HG03439 (cell line): ENCODE measurements around the gene RBM20.
"Not testable (repeated sequence)": the region's sequence is repeated elsewhere in the genome, so short reads cannot be mapped to it uniquely, and the experiment has no call there.

ENCODE experiments used
- ATAC-seq: cut with Tn5 transposase; IDR thresholded peaks from one replicate; pipeline ENCODE4 v1.9.1; 2021; ENCODE audit warnings: mild to moderate bottlenecking, moderate library complexity; ENCODE audit not compliant: unreplicated experiment

The RBM20 gene

GRCh38 chr10:110643653-110644597 lies at the start of gene RBM20:
RBM20 (plus strand) TSS chr10:110644336; CDS start chr10:110644455, 119 bp downstream.
- no peak for ATAC-seq

DNA sequence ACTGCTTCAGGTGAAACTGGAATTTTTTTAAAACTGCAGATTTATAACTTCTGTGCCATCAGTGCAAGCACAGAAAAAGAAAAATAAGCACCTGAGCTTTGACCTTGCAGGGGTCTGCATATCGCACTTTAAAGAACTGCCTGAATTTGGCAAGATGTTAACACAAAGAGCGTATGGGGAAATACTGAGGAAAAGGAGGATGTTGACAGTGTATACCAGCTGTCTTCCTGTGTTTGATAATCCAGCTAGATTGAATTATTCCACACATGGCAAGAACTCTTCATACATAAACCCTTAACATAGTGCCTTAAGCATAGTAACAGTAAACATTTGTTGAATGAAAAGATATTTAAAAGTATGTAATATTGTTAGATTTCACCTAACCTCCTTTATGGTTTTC lies 46.7 kb upstream of the RBM20 start:
- ATAC-seq: no peak

- no peak for ATAC-seq
These were observed 43.5 kb upstream of the RBM20 start for GRCh38 chr10:110600487-110601101.

GRCh38 chr10:110601581-110601980 lies 42.6 kb upstream of the RBM20 start:
- no peak for ATAC-seq

GRCh38 chr10:110608087-110608486 lies 36.0 kb upstream of the RBM20 start:
- no peak for ATAC-seq

DNA sequence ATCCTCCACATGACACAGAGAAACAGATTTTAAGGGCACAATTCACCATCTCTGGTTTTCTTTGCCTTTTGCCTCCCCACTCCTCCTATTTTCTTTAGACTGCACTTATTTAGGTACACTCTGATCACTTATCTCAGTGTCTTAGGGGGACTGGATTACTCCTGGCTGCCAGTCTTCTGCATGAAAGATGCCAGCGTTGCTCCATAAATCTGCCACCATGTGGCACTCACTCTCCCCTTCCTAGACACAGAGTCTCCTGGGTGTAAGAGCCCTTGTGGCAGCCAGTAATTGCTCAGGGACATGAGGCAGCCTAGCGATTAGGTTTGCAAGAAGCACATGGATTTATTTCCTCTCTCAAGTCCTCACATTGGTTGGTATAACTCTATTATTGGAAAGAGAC lies 34.5 kb upstream of the RBM20 start:
- no peak for ATAC-seq

GRCh38 chr10:110610308-110610774 lies 33.8 kb upstream of the RBM20 start:
- ATAC-seq: peak; percentile 35

DNA sequence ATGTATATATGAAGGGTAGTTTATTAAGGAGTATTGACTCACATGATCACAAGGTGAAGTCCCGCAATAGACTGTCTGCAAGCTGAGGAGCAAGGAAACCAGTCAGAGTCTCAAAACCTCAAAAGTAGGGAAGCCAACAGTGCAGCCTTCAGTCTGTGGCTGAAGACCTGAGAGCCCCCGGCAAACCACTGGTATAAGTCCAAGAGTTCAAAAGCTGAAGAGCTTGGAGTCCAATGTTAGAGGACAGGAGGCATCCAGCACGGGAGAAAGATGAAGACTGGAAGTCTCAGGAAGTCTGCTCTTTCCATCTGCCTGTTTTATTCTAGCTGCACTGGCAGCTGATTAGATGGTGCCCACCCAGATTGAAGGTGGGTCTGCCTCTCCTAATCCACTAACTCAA lies 33.4 kb upstream of the RBM20 start:
- ATAC-seq: not testable (repeated sequence)

DNA sequence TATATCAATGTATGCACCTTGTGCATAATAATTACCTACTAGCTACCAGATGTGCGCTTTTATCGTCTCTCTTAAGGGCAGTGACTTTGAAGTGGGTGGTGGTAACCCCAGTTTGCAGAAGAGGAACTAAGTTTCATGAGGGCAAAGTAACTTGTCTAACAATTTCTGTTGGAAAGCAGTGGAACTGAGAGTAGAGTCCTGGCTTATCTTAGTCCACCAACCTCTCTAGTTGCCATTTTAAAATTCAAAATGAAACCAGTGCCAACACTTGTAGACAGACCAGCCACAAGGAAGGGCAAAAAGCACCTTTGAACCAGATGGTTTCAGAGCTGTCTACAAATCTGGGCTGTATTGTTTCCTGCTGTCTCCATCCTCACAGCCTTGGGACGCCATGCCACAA lies 32.0 kb upstream of the RBM20 start:
- ATAC-seq: no peak

DNA sequence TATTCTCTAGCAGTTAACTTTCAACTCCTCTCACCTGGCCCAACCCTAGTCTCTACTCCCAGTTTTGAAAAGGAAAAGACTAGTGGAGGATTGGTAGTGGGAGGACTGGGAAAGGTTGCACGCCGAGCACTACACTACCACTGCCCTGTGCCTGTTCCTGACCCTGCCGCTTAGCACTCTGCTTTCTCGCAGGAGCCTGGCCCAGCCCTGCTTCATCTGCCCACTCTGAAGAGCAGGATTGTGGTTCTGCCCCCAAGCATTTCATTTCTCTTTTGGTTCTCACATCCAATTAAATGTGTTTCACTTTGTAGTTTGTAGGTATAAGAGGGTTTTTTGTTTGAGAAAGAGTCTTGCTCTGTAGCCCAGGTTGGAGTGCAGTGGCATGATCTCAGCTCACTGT lies 31.5 kb upstream of the RBM20 start:
- no peak for ATAC-seq

- no peak for ATAC-seq
These were observed 30.7 kb upstream of the RBM20 start for GRCh38 chr10:110613341-110613995.

DNA sequence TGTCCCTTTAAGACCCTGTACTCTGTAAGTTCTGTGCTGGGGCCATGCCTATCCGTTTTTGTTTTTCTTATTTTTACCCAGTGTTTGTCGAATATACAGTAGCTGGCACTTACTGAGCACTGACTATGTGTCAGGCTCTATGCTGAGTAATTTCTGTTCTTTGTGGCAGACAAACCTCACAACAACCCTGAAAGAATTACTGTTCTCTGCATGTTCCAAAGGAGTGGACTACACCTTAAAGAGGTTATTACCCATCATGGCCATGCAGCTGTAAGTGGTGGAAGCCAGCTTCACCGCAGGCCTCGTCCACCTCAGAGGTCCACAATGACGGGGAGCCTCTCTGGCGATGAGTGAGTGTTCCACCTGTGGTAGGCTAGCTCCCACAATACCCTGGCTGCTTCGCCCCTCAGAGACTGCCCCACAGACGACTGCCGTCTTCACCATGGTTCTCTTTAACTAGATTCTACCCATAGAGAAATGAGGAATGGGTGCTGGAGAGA lies 30.1 kb upstream of the RBM20 start:
- ATAC-seq: peak; percentile 36

DNA sequence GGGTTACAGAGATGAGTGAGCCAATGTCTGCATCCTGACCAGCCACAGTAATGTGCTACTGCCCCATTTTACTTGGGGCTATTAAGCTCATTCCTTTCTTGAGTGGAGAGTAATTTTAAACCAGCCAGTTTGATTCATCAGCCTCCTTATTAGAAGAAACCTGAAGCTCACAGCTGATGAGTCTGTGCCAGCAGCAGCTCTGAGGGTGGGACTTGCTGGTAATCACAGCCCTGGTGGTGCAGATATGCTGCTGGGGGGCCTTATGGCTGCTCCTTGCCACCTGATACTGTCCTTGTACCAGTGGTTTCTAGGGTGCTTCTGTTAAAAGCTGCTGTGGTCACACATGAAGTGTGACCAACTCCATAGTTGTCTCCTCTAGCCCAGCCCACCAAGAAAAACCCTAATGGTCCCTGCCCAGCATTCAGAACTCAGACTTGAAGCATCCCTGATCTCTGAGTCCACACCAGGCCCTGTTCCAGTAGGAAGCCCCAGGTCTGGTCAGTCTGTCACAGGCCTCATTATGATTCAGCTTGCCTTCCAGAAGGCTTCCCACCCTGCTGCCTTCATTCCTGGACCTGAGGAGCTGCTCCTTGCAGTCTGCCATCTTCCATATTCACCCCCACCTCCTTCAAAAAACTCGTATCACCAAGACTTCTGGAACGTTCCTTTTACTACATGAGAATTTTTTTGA lies 28.9 kb upstream of the RBM20 start:
- no peak for ATAC-seq

DNA sequence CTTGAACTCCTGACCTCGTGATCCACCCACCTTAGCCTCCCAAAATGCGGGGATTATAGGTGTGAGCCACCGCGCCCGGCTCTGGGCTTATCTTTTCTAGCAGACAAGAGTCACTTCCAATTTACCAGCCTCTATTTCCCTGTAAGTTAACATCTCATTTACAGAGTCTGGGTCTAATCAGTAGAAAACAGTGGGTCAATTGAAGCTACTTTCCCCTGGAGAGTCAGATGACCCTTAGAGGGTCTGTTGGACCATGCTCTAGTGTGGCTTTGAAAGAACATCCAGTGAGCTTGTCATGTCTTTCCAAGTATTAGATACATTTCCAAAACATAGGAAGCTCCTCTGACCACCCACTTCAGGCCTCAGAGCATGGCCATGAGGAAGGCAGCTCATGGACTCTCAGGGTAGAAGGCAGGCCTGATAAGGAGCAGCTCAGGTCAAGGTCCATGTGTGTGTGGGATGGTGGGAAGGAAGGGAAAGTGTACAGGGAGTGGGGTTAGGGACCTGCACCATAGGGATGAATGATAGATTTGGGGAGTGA lies 27.6 kb upstream of the RBM20 start:
- no peak for ATAC-seq

- no peak for ATAC-seq
These were observed 26.5 kb upstream of the RBM20 start for GRCh38 chr10:110617425-110618229.

GRCh38 chr10:110618230-110618610 lies 25.9 kb upstream of the RBM20 start:
- ATAC-seq: no peak

- ATAC-seq: no peak
These were observed 24.4 kb upstream of the RBM20 start for GRCh38 chr10:110619514-110620397.

DNA sequence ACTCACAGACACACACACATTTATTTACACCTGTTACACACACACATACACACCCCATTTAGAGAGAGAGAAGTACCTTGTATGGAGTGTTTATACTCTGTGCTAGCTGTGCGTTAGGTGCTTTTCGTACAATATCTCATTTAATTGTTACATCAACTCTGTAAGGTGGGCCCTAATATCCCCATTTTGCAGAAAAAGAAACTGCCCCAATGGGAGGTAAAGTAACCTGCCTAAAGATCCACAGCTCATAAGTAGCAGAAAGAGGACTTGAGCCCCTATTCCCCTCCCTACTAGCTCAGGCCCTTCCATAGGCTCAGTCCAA lies 23.8 kb upstream of the RBM20 start:
- no peak for ATAC-seq

GRCh38 chr10:110623316-110623715 lies 20.8 kb upstream of the RBM20 start:
- not testable (repeated sequence) for ATAC-seq
